ENCODE data around the gene TMEM215. TPM values are rescaled to one million over a fixed set of nuclear protein-coding genes. Genes with fewer than 3 reads are reported as not detected.

The TMEM215 gene
- total and polyA plus RNA-seq, 2 donors (not counting 1 experiment from before 2014, with no cell fraction given), result not detected

DNA sequence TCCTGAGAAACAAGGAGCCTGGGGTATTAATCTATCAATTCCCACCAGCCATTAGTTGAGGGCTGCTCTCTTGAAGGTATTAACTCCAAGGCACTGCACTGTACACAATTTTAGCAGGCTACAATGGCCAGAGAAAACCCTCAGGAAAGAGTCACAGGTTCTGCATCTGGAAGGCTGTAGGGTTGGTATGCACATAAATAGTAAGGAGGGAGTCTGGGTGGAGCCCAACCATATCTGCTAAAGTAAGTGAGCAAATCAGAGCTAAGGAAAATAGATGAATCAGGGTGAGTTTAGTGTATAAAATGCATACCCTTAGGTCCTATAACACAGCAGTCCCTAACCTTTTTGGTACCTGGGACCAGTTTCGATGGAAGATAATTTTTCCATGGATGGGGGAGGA lies 18.2 kb downstream of the TMEM215 start:
- Histone ChIP-seq H2AFZ (ENCODE audit: insufficient read depth, low read depth, low read length, poor library complexity, severe bottlenecking) (no peak overlapping the region), H3K36me3 (replicated peaks in 1 of 2; ENCODE audit: control extremely low read depth in 1 of 2, control insufficient read depth in 1 of 2, extremely low read depth in 1 of 2, insufficient read depth in 2 of 2, low read length in 1 of 2) (no peaks in the 10 kb centered on the region), H3K4me3 (ENCODE audit: control extremely low read depth in 1 of 5, extremely low read depth in 1 of 5, insufficient read depth in 1 of 5, low read depth in 2 of 5, low read length in 4 of 5) (no peak overlapping the region), H3K79me2 (ENCODE audit: control insufficient read depth, insufficient read depth, low read length) (no peaks in the 10 kb centered on the region), H4K20me1 (ENCODE audit: control insufficient read depth, insufficient read depth, low read length, poor library complexity, severe bottlenecking) (no peaks in the 10 kb centered on the region), H3K4me1 (ENCODE audit: control insufficient read depth in 2 of 2, insufficient read depth in 2 of 2, low read length in 2 of 2) (no peaks in the 10 kb centered on the region), H3K9ac (ENCODE audit: low read length) (no peak overlapping the region), H3K4me2 (replicated peaks; ENCODE audit: low read depth, low read length, poor library complexity, severe bottlenecking) (no peak overlapping the region), H3K27me3 (replicated peaks in 1 of 4; ENCODE audit: control extremely low read depth in 1 of 4, control insufficient read depth in 3 of 4, insufficient read depth in 4 of 4, low read length in 3 of 4) (peaks cover 0 to 3% (median 1%) of the 10 kb centered on the region in 4 experiments), H3K9me3 (ENCODE audit: control extremely low read depth in 1 of 3, control insufficient read depth in 2 of 3, insufficient read depth in 1 of 3, low read length in 2 of 3) (no peaks in the 10 kb centered on the region), H3K27ac (ENCODE audit: low read length in 2 of 2) (no peak overlapping the region)
- CTCF ChIA-PET, result no interaction called here
- no peak for DNase-seq
- H3K27ac Mint-ChIP-seq, result no peak overlapping the region
- H3K27me3 Mint-ChIP-seq, result peaks cover 22% of the 10 kb centered on the region
- no peak for ATAC-seq (ENCODE audit: low read depth)
- TF ChIP-seq, protein P1, sequence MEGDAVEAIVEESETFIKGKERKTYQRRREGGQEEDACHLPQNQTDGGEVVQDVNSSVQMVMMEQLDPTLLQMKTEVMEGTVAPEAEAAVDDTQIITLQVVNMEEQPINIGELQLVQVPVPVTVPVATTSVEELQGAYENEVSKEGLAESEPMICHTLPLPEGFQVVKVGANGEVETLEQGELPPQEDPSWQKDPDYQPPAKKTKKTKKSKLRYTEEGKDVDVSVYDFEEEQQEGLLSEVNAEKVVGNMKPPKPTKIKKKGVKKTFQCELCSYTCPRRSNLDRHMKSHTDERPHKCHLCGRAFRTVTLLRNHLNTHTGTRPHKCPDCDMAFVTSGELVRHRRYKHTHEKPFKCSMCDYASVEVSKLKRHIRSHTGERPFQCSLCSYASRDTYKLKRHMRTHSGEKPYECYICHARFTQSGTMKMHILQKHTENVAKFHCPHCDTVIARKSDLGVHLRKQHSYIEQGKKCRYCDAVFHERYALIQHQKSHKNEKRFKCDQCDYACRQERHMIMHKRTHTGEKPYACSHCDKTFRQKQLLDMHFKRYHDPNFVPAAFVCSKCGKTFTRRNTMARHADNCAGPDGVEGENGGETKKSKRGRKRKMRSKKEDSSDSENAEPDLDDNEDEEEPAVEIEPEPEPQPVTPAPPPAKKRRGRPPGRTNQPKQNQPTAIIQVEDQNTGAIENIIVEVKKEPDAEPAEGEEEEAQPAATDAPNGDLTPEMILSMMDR (IDR thresholded peaks at IDR 0.05), result no peak
- TF ChIP-seq EZH2 (IDR thresholded peaks at IDR 0.05; ENCODE audit: borderline replicate concordance, insufficient read depth, low read depth, low read length, poor library complexity, severe bottlenecking), result no peak
- no peak overlapping the region for H3K4me3 Mint-ChIP-seq
- no peaks in the 10 kb centered on the region for H3K4me1 Mint-ChIP-seq
- intact Hi-C loops (cut with micrococcal nuclease), result no loop called here
- no CpG with 5 or more reads among the region's 1 CpG for WGBS (ENCODE audit: insufficient coverage)
- POLR2A ChIA-PET, result no interaction called here
- H3K9me3 Mint-ChIP-seq (ENCODE audit: insufficient read depth), result peaks cover 4% of the 10 kb centered on the region

DNA sequence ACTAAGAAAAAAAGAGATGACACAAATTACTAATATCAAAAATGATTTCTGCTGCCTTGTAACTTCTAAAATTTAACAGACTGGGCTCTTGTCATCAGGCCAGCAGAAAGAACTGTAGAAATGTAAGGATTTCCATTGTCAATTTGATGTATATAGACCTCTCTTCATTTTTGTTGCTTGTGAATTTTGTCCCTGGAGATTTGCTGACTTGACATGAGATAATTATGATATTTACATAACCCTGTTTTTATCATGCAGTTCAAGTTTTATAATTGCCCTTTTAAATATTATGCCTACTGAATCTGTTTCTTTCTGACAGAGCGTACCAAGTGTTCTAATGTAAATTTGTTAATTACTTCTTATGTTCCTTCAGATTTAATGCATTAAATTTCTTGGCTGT lies 23.9 kb downstream of the TMEM215 start:
- no peaks in the 10 kb centered on the region for H3K79me2 ChIP-seq (ENCODE audit: control insufficient read depth, insufficient read depth, low read length)
- no peaks in the 10 kb centered on the region for H3K9me3 ChIP-seq (ENCODE audit: control extremely low read depth in 1 of 3, control insufficient read depth in 2 of 3, insufficient read depth in 1 of 3, low read length in 2 of 3)
- no peak for ATAC-seq (ENCODE audit: low read depth)
- DNase-seq, result no peak
- peaks cover 5% of the 10 kb centered on the region for H3K9me3 Mint-ChIP-seq (ENCODE audit: insufficient read depth)
- intact Hi-C loops (cut with micrococcal nuclease), result no loop called here
- ChIA-PET POLR2A (no interaction called here), CTCF (no interaction called here)
- no CpG with 5 or more reads among the region's 1 CpG for WGBS (ENCODE audit: insufficient coverage)
- no peaks in the 10 kb centered on the region for H4K20me1 ChIP-seq (ENCODE audit: control insufficient read depth, insufficient read depth, low read length, poor library complexity, severe bottlenecking)
- H3K4me3 Mint-ChIP-seq, result no peak overlapping the region
- H3K4me3 ChIP-seq (ENCODE audit: control extremely low read depth in 1 of 5, extremely low read depth in 1 of 5, insufficient read depth in 1 of 5, low read depth in 2 of 5, low read length in 4 of 5), result no peak overlapping the region
- H2AFZ ChIP-seq (ENCODE audit: insufficient read depth, low read depth, low read length, poor library complexity, severe bottlenecking), result no peak overlapping the region
- H3K27ac ChIP-seq (ENCODE audit: low read length in 2 of 2), result no peak overlapping the region
- H3K27me3 Mint-ChIP-seq, result peaks cover 11% of the 10 kb centered on the region
- H3K27ac Mint-ChIP-seq, result no peak overlapping the region
- no peak for TF ChIP-seq EZH2 (IDR thresholded peaks at IDR 0.05; ENCODE audit: borderline replicate concordance, insufficient read depth, low read depth, low read length, poor library complexity, severe bottlenecking)
- TF ChIP-seq, protein P1 (IDR thresholded peaks at IDR 0.05), result no peak
- no peaks in the 10 kb centered on the region for H3K4me1 Mint-ChIP-seq
- no peaks in the 10 kb centered on the region for H3K4me1 ChIP-seq (ENCODE audit: control insufficient read depth in 2 of 2, insufficient read depth in 2 of 2, low read length in 2 of 2)
- H3K9ac ChIP-seq (ENCODE audit: low read length), result no peak overlapping the region
- no peaks in the 10 kb centered on the region for H3K36me3 ChIP-seq (replicated peaks in 1 of 2; ENCODE audit: control extremely low read depth in 1 of 2, control insufficient read depth in 1 of 2, extremely low read depth in 1 of 2, insufficient read depth in 2 of 2, low read length in 1 of 2)
- no peak overlapping the region for H3K4me2 ChIP-seq (replicated peaks; ENCODE audit: low read depth, low read length, poor library complexity, severe bottlenecking)
- H3K27me3 ChIP-seq (replicated peaks in 1 of 4; ENCODE audit: control extremely low read depth in 1 of 4, control insufficient read depth in 3 of 4, insufficient read depth in 4 of 4, low read length in 3 of 4), result no peaks in the 10 kb centered on the region

Data from B cell (primary cell).